HFFc6 (cell line): Measurements from ENCODE around the gene EFNA2. TPM values are rescaled to one million over a fixed set of nuclear protein-coding genes. Genes with fewer than 3 reads are reported as not detected.

Experiments
- DNase-seq: peaks from one replicate; pipeline ENCODE4 v3.0.0-alpha.2; 2018
- H3K27ac Mint-ChIP-seq: 2 replicates; pipeline ENCODE4 v1.8.0; 2020; ENCODE audit warnings: mild to moderate bottlenecking, mixed read lengths
- H3K27me3 Mint-ChIP-seq: 2 replicates; pipeline ENCODE4 v1.8.0; 2021; ENCODE audit warnings: mild to moderate bottlenecking, moderate library complexity, mixed read lengths; ENCODE audit not compliant: insufficient read depth
- H3K36me3 Mint-ChIP-seq: 2 replicates; pipeline ENCODE4 v1.8.0; 2021; ENCODE audit warnings: low read depth, mixed read lengths
- H3K4me1 Mint-ChIP-seq: 2 replicates; pipeline ENCODE4 v1.8.0; 2020; ENCODE audit warnings: low read depth, mixed read lengths
- H3K4me3 Mint-ChIP-seq: 2 replicates; pipeline ENCODE4 v1.8.0; 2020; ENCODE audit warnings: mild to moderate bottlenecking, moderate library complexity, mixed read lengths
- H3K9me3 Mint-ChIP-seq: 2 replicates; pipeline ENCODE4 v1.8.0; 2020; ENCODE audit warnings: mild to moderate bottlenecking, mixed read lengths
- CTCF ChIP-seq: fragments of 200-600 bp; sonication (generic); IDR thresholded peaks from 2 replicates; pipeline ENCODE4 v1.5.0; 2021; ENCODE audit warnings: antibody characterized with exemption, mild to moderate bottlenecking
- total RNA-seq, 6 experiments: library from RNA; stranded (reverse); fragmentation: NEBNext Ultra II Directional; extraction: Animal tissue kit (Norgen Biotek cat#: 25700); gene quantifications; 2 replicates in 1 of 6; 3 replicates in 5 of 6; pipeline ENCODE4 v1.2.3, GENCODE V29; 2021

The EFNA2 gene
- total RNA-seq, 6 experiments from 2014 or later, result not detected

- no peaks in the 10 kb centered on the region for H3K4me1 Mint-ChIP-seq
- no peak overlapping the region for H3K4me3 Mint-ChIP-seq
- no peaks in the 10 kb centered on the region for H3K36me3 Mint-ChIP-seq
- H3K27ac Mint-ChIP-seq, result no peak overlapping the region
- DNase-seq, result no peak
- H3K27me3 Mint-ChIP-seq, result peaks cover 6% of the 10 kb centered on the region
- H3K9me3 Mint-ChIP-seq, result no peaks in the 10 kb centered on the region
- TF ChIP-seq CTCF, result no peak
These were observed 21.6 kb downstream of the EFNA2 start for GRCh38 chr19:1307320-1307719.

- Mint-ChIP-seq H3K27me3 (peaks cover 6% of the 10 kb centered on the region), H3K9me3 (no peaks in the 10 kb centered on the region), H3K4me3 (no peak overlapping the region), H3K4me1 (no peaks in the 10 kb centered on the region), H3K27ac (no peak overlapping the region), H3K36me3 (no peaks in the 10 kb centered on the region)
- TF ChIP-seq CTCF, result no peak
- no peak for DNase-seq
These were observed 22.2 kb downstream of the EFNA2 start for GRCh38 chr19:1307755-1308303.

- Mint-ChIP-seq H3K4me1 (no peaks in the 10 kb centered on the region), H3K9me3 (no peaks in the 10 kb centered on the region), H3K4me3 (no peak overlapping the region), H3K36me3 (no peaks in the 10 kb centered on the region), H3K27ac (no peak overlapping the region), H3K27me3 (peaks cover 4% of the 10 kb centered on the region)
- TF ChIP-seq CTCF, result no peak
- no peak for DNase-seq
These were observed 23.0 kb downstream of the EFNA2 start for GRCh38 chr19:1308718-1309117.

- DNase-seq, result no peak
- no peak overlapping the region for H3K4me3 Mint-ChIP-seq
- H3K27ac Mint-ChIP-seq, result no peak overlapping the region
- H3K27me3 Mint-ChIP-seq, result peaks cover 4% of the 10 kb centered on the region
- H3K36me3 Mint-ChIP-seq, result no peaks in the 10 kb centered on the region
- TF ChIP-seq CTCF, result no peak
- no peaks in the 10 kb centered on the region for H3K4me1 Mint-ChIP-seq
- H3K9me3 Mint-ChIP-seq, result no peaks in the 10 kb centered on the region
These were observed 24.5 kb downstream of the EFNA2 start for GRCh38 chr19:1309977-1310852.

GRCh38 chr19:1310853-1311180, 25.1 kb downstream of the EFNA2 start:
- Mint-ChIP-seq H3K27me3 (peaks cover 4% of the 10 kb centered on the region), H3K4me3 (no peak overlapping the region), H3K27ac (no peak overlapping the region), H3K36me3 (no peaks in the 10 kb centered on the region), H3K4me1 (no peaks in the 10 kb centered on the region), H3K9me3 (no peaks in the 10 kb centered on the region)
- no peak for DNase-seq
- no peak for TF ChIP-seq CTCF
